GM21367 (cell line): ENCODE results near the gene MRPL44.
"Not testable (repeated sequence)": the region's sequence is repeated elsewhere in the genome, so short reads cannot be mapped to it uniquely, and the experiment has no call there.

Experiments used
- ATAC-seq: cut with Tn5 transposase; IDR thresholded peaks from one replicate; pipeline ENCODE4 v1.9.1; 2021; ENCODE audit not compliant: unreplicated experiment

The MRPL44 gene

GRCh38 chr2:224000662-224001061, 43.4 kb downstream of the MRPL44 start:
- ATAC-seq = not testable (repeated sequence)

GRCh38 chr2:224004105-224004695, 46.9 kb downstream of the MRPL44 start:
- no peak for ATAC-seq

- ATAC-seq = no peak
These were observed 51.5 kb downstream of the MRPL44 start for GRCh38 chr2:224008702-224009261.

GRCh38 chr2:224009605-224010315, 52.5 kb downstream of the MRPL44 start:
- ATAC-seq = no peak

GRCh38 chr2:224011837-224012236, 54.6 kb downstream of the MRPL44 start:
- no peak for ATAC-seq

GRCh38 chr2:224014336-224014735, 57.1 kb downstream of the MRPL44 start:
- ATAC-seq = no peak

- ATAC-seq = no peak
These were observed 59.7 kb downstream of the MRPL44 start for GRCh38 chr2:224016963-224017362.
